ENCODE results near the gene PBX4. TPM values are rescaled to one million over a fixed set of nuclear protein-coding genes. Genes with fewer than 3 reads are reported as not detected.
"Not testable (repeated sequence)": the region's sequence is repeated elsewhere in the genome, so short reads cannot be mapped to it uniquely, and the experiment has no call there.

PBX4 gene
- total RNA-seq, 1 donor from 2014 or later: 0.53 TPM

GRCh38 chr19:19602713-19603324, 15.7 kb downstream of the PBX4 start:
- no peaks in the 10 kb centered on the region for H3K27me3 ChIP-seq (ENCODE audit: control insufficient read depth, insufficient read depth, low read length)
- FAIRE-seq (no peak), DNase-seq (ENCODE audit: low read depth) (peak; percentile 52)
- H3K4me3 ChIP-seq (ENCODE audit: low read depth, low read length): no peak overlapping the region
- no peaks in the 10 kb centered on the region for H3K36me3 ChIP-seq (ENCODE audit: control insufficient read depth, insufficient read depth, low read length)
- TF ChIP-seq CTCF (IDR thresholded peaks at IDR 0.05; ENCODE audit: insufficient read depth, low read length, severe bottlenecking): no peak

- no peak for FAIRE-seq
- Histone ChIP-seq H3K36me3 (ENCODE audit: control insufficient read depth, insufficient read depth, low read length) (no peaks in the 10 kb centered on the region), H3K4me3 (ENCODE audit: low read depth, low read length) (no peak overlapping the region), H3K27me3 (ENCODE audit: control insufficient read depth, insufficient read depth, low read length) (no peaks in the 10 kb centered on the region)
- TF ChIP-seq CTCF (IDR thresholded peaks at IDR 0.05; ENCODE audit: insufficient read depth, low read length, severe bottlenecking): no peak
- peak; percentile 59 for DNase-seq (ENCODE audit: low read depth)
Observed at GRCh38 chr19:19602136-19602712, 16.3 kb downstream of the PBX4 start.

- TF ChIP-seq CTCF (IDR thresholded peaks at IDR 0.05; ENCODE audit: insufficient read depth, low read length, severe bottlenecking): no peak
- Histone ChIP-seq H3K4me3 (ENCODE audit: low read depth, low read length) (no peak overlapping the region), H3K27me3 (ENCODE audit: control insufficient read depth, insufficient read depth, low read length) (no peaks in the 10 kb centered on the region), H3K36me3 (ENCODE audit: control insufficient read depth, insufficient read depth, low read length) (no peaks in the 10 kb centered on the region)
- FAIRE-seq (no peak), DNase-seq (ENCODE audit: low read depth) (no peak)
Observed at GRCh38 chr19:19600793-19601330, 17.6 kb downstream of the PBX4 start.

- H3K36me3 ChIP-seq (ENCODE audit: control insufficient read depth, insufficient read depth, low read length); DNase-seq (ENCODE audit: low read depth); FAIRE-seq; H3K27me3 ChIP-seq (ENCODE audit: control insufficient read depth, insufficient read depth, low read length); H3K4me3 ChIP-seq (ENCODE audit: low read depth, low read length): not testable (repeated sequence)
Observed at GRCh38 chr19:19598728-19599451, 19.6 kb downstream of the PBX4 start.

- no peak for TF ChIP-seq CTCF (IDR thresholded peaks at IDR 0.05; ENCODE audit: insufficient read depth, low read length, severe bottlenecking)
- Histone ChIP-seq H3K27me3 (ENCODE audit: control insufficient read depth, insufficient read depth, low read length) (no peaks in the 10 kb centered on the region), H3K36me3 (ENCODE audit: control insufficient read depth, insufficient read depth, low read length) (no peaks in the 10 kb centered on the region), H3K4me3 (ENCODE audit: low read depth, low read length) (no peak overlapping the region)
- FAIRE-seq: no peak
- no peak for DNase-seq (ENCODE audit: low read depth)
Observed at GRCh38 chr19:19597809-19598306, 20.6 kb downstream of the PBX4 start.

GRCh38 chr19:19595171-19595701, 23.3 kb downstream of the PBX4 start:
- H3K36me3 ChIP-seq (ENCODE audit: control insufficient read depth, insufficient read depth, low read length): no peaks in the 10 kb centered on the region
- no peaks in the 10 kb centered on the region for H3K27me3 ChIP-seq (ENCODE audit: control insufficient read depth, insufficient read depth, low read length)
- DNase-seq (ENCODE audit: low read depth) (peak; percentile 49), FAIRE-seq (no peak)
- no peak for TF ChIP-seq CTCF (IDR thresholded peaks at IDR 0.05; ENCODE audit: insufficient read depth, low read length, severe bottlenecking)
- no peak overlapping the region for H3K4me3 ChIP-seq (ENCODE audit: low read depth, low read length)
